GM18873 (cell line): ENCODE data around the gene SHC4.
"Not testable (repeated sequence)": the region's sequence is repeated elsewhere in the genome, so short reads cannot be mapped to it uniquely, and the experiment has no call there.

Experiments used
- ATAC-seq: cut with Tn5 transposase; IDR thresholded peaks from one replicate; pipeline ENCODE4 v1.9.1; 2021; ENCODE audit warnings: mild to moderate bottlenecking, moderate library complexity, moderate number of reproducible peaks; ENCODE audit not compliant: unreplicated experiment, low FRiP score

SHC4 gene

GRCh38 chr15:48925714-48926223, 38.0 kb downstream of the SHC4 start:
- ATAC-seq, result no peak

- ATAC-seq, result no peak
These were observed 39.0 kb downstream of the SHC4 start for GRCh38 chr15:48924528-48925393.

DNA sequence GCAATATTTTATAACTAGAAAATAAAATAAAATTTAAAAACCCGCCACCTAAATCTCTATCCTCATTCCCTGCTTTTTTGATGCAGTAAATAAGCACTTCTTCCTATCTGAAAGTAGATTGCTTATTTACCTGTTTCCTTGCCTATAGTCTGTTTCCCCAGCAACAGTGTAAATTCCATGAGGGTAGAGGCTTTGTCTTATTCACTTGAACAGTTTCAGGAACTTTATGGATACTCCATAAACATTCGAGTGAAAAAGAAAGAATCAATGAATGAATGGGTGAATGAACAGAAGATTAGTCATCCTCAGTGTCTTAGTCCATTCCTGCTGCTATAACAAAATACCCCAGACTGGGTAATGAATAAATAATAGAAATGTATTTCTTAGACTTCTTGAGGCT, 41.7 kb downstream of the SHC4 start:
- no peak for ATAC-seq

GRCh38 chr15:48916721-48917120, 47.0 kb downstream of the SHC4 start:
- no peak for ATAC-seq

DNA sequence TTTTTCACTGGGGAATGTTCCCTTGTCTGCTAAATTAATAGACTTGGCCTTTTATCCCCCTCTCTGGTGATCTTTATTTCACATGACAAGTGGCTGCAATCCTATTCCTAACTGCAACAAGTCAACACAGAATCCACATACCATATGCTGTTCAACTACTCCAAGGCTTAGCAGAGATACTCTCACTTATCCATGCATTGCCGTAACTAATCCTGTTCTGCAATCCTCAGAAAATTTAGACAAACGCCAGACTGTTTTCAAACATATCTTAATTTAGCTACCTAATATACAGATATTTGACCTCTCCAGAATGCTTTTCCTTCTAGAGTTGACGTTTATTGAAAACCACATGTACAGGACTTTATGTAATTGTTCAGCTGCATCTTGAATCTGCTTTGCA, 47.9 kb downstream of the SHC4 start:
- ATAC-seq, result no peak

DNA sequence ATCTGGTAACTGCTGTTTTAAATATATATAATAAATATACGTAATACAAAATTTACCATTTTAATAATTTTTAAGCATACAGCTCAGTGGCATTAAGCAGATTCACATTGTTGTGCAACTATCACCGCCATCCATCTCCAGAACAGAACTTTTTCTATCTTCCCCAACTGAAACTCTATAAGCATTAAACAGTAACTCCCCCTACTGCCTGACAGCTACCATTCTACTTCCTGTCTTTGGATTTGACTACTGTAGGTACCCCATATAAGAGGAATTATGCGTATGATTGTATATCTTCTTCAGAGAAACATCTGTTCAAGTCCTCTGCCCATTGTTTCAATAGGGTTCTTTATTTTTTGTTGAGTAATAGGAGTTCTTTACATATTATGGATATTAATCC, 49.0 kb downstream of the SHC4 start:
- no peak for ATAC-seq

- ATAC-seq, result no peak
These were observed 50.6 kb downstream of the SHC4 start for GRCh38 chr15:48913141-48913540.

- ATAC-seq, result not testable (repeated sequence)
These were observed 53.2 kb downstream of the SHC4 start for GRCh38 chr15:48910554-48910953.

DNA sequence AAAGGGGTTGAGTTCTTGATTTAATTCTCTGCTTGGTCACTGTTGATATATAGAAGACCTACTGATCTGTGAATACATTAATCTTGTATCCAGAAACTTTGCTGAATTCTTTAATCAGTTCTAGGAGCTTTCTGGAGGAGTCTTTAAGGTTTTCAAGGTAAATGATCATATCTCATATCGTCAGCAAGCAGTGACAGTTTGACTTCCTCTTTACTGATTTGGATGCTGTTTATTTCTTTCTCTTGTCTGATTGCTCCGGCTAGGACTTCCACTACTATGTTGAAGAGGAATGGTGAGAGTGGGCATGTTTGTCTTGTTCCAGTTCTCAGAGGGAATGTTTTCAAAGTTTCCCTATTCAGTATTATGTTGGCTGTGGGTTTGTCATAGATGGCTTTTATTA, 54.4 kb downstream of the SHC4 start:
- not testable (repeated sequence) for ATAC-seq

GRCh38 chr15:48905847-48906246, 57.9 kb downstream of the SHC4 start:
- no peak for ATAC-seq

GRCh38 chr15:48905216-48905615, 58.5 kb downstream of the SHC4 start:
- no peak for ATAC-seq

DNA sequence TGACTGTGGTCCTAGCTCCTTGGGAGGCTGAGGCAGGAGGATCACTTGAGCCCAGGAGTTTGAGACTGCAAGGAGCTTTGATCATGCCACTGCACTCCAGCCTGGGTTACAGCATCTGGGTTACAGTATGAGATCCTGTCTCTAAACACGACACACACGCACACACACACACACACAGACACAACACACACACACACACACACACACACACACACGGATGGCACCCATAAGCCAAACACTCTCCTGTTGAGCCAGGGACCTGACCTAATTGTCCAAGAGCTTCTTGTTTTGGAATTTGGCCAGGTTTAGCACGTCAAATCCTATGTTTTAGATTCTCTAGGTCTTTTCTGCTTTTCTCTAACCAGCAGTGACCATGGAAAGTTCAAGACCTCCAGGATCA, 59.0 kb downstream of the SHC4 start:
- no peak for ATAC-seq

GRCh38 chr15:48899793-48900192, 63.9 kb downstream of the SHC4 start:
- no peak for ATAC-seq

DNA sequence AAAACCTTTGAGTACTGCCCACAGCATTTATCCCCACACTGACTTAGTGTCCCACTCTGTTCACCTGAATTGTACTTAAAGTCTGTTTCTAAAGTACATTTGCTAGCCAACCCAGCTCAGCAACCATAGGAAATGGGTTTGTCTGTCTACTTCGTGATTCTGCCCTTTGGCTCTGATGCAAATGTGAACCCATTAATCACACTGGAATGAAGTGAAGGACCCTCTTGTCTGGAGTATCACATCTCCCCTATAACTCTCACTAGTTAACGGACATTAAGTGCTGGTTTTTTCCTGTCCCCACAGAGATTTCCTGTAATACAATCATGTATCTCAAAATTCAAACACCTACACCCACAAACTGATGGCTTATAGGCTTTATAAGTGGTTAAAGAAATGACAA, 65.3 kb downstream of the SHC4 start:
- no peak for ATAC-seq

DNA sequence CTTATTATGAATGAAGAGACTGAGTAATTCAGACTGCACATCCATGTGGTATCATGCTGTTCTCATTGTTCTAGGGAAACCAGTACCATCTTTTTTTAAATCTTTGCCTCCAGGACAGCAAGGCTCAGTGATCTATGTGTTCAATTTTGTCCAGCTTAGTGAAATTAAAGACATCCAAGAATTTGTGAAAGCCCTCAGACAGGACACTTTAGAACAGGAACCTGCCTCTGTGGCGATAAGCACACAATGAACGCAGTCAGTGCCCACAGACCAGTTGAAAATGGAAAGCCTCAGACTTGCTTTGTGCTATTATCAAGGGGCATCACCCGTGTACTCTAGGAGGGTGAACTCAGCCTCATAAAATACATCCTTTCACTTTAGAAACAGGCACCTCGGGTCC, 65.7 kb downstream of the SHC4 start:
- no peak for ATAC-seq

DNA sequence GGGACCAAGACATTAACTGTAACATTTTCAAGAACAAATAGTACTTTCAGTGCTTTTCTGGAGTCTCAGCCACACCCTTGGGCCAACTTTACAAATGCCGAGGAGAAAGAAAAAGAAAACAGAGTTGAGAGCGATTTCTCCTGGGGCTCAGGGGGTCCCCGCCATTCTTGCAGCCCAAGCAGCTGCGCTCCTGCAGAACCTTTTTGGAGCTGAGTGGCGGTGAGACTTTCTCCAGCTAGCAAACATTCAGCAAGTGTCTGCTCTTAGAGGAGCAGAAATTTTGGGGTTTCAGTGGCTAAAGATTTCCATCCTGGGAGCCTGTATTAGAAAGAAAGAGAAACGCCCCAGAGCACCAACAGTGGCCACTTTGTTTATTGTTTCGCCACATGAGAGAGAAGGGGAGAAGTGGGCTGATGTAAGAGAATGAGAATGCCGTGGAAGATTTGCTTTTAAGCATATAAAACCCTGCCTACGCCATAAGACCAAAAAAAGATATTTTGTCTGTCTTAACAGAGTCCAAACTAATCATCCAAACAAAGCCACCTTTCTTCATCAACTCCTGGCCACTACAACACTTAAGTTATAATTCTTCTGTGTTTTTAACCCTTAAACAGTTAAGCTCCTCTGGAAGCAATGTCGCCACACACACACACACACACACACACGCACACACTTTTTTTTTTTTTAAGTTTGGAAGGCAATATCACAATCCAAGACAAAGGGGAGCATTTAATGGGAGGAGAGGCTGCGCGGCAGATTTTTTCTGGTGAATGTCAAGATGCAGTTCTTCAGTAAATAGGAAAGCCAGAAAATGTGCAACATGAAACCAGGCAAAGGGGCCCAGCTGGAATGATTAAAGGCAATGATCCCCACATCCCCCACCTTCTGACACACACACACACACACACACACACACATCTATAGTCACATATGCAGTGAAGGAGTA, 66.6 kb downstream of the SHC4 start:
- no peak for ATAC-seq

DNA sequence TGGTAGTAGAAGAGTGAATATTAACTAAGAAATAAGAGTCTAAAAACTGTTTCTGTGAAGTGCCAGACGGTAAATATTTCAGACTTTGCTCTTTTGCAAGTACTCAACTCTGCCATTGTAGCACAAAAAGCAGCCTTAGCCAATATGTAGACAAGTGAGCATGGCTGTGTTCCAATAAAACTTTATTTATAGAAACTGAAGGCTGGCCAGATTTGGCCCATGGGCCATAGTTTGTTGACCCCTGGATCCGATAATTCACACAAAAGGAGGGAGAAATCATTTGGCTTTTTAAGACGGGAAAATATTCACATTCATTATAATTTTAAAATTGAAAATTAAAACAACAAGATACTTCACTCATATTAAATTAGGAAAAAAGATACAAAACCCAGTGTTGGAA, 70.4 kb downstream of the SHC4 start:
- no peak for ATAC-seq

DNA sequence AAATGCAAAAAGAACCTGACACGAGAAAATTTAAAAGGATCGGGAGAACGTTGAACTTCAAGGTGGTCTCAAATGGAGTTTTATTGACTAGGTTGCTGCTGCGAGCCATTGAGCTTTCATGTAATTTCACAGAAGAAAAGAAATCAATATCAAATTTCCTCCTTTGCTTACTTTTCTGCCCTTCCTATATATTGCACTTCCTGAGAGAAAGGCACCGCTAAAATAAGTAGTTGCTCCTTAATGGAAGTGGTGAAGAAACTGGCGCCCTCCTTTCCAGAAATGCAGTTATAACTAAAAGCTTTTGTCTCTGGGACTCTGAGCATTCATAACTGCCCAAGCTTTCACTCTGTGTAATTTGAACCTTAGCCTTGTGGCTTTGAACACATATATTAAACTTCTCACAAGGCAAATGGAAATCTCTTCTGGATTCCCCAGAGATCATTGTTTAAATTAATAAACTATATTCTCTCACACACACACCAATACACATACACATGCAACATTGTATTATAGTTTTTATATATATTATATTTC, 72.4 kb downstream of the SHC4 start:
- no peak for ATAC-seq

DNA sequence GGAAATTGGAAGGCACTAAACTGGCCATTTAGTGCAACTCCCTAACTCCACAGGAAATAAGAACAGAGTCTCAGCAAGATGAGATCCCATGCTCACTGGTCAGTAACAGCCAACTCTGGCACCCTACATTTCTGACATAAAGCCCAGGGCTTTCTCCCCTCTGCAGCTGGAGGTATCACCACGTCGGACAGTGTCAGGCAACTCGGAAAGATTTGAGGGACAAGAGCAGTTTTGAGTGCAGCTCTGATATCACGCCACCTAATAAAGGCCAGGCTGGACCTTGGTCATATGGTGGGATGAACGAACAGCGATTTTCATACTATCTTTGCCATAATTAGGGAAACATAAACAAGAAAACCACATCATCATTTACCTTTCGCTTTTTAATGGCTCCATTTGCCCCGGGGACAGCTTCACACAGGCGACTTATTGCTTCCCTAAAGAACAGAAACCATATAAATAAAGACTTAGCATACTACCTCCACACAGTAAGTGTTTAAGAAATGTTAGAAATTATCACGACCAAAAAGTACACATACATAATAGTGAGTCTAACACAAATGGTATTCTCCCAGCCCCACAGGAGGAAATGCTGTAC, 73.2 kb downstream of the SHC4 start:
- no peak for ATAC-seq

DNA sequence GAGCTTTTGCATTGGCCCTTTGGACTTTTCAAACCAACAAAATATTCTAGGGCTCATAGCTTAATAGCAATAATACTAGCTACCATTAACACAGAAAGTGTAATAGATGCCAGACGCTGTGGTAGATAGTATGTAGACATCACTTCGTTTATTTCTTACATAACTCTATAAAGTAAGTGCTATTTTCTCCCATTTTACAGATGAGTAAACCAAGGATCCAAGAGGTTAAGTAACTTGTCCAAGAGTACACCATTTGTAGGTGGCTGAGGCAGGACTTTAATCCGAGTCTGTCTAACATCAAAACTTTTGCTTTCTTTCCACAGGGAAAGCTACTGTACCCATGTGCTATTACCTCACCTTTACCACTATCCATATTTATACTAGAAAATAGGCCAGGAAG, 73.8 kb downstream of the SHC4 start:
- no peak for ATAC-seq

GRCh38 chr15:48888836-48889235, 74.9 kb downstream of the SHC4 start:
- ATAC-seq, result no peak
